GM12878 (cell line): ENCODE measurements around the gene C3orf20. TPM values are rescaled to one million over a fixed set of nuclear protein-coding genes. Genes with fewer than 3 reads are reported as not detected.

ENCODE experiments used
- ATAC-seq: fragments of 200-7000 bp; cut with Tn5 transposase; 3 replicates; pipeline ENCODE4 v1.9.1; 2020; ENCODE audit warnings: mild to moderate bottlenecking, moderate library complexity
- BruUV-seq: library from RNA; stranded (reverse); fragments of 400-500 nt; replicated peaks from 2 replicates; lab custom pipeline; 2021; lab: Mats Ljungman, UMichigan
- CTCF ChIA-PET: fragments of 300-600 bp; sonication (Branson Sonifier 250); formaldehyde crosslinking; extraction: SDS; loops from one replicate; lab custom pipeline; 2021; ENCODE audit warnings: inconsistent platforms; lab: Yijun Ruan, JAX
- POLR2A ChIA-PET: fragments of 350-600 bp; formaldehyde crosslinking; extraction: SDS; loops from one replicate; lab custom pipeline; 2021; ENCODE audit warnings: inconsistent platforms; lab: Charles Lee
- RAD21 ChIA-PET: fragments of 300-600 bp; sonication (Branson Sonifier 250); formaldehyde crosslinking; loops from one replicate; lab custom pipeline; 2023; ENCODE audit warnings: antibody characterized with exemption; ENCODE audit not compliant: unreplicated experiment; lab: Charles Lee
- SMC1A ChIA-PET: fragments of 300-600 bp; sonication (Branson Sonifier 250); formaldehyde crosslinking; loops from one replicate; lab custom pipeline; 2023; ENCODE audit not compliant: unreplicated experiment, uncharacterized antibody; lab: Charles Lee
- DNase-seq: peaks from one replicate; pipeline ENCODE4 v3.0.0-alpha.2; 2011; ENCODE audit warnings: low read depth, low spot score
- FAIRE-seq: peaks from 3 replicates; lab custom pipeline; 2011; peaks lifted over from hg19 to GRCh38; lab: Jason Lieb, UNC
- H2AFZ ChIP-seq: 2 replicates; pipeline ENCODE4 v1.6.0; 2011; ENCODE audit warnings: low read depth, low read length, control low read depth; ENCODE audit not compliant: control insufficient read depth
- H3K27ac ChIP-seq: 2 replicates; pipeline ENCODE4 v1.5.1; 2011; ENCODE audit warnings: control low read depth; ENCODE audit not compliant: control insufficient read depth, insufficient read depth
- H3K27me3 ChIP-seq, 2 experiments: replicated peaks in 1 of 2; 2 replicates each; pipeline versions ENCODE4 v1.6.0 to v1.6.1; 2011; ENCODE audit warnings: low read length in 1 of 2; ENCODE audit not compliant: control insufficient read depth in 2 of 2, insufficient read depth in 2 of 2
- H3K36me3 ChIP-seq, 2 experiments: 2 replicates each; pipeline ENCODE4 v1.5.1; 2011; ENCODE audit warnings: low read length in 1 of 2; ENCODE audit not compliant: control insufficient read depth in 2 of 2, insufficient read depth in 2 of 2
- H3K4me1 ChIP-seq: 2 replicates; pipeline ENCODE4 v1.6.1; 2011; ENCODE audit warnings: mild to moderate bottlenecking, low read length, moderate library complexity, mixed read lengths; ENCODE audit not compliant: control insufficient read depth, insufficient read depth
- H3K4me2 ChIP-seq: 2 replicates; pipeline ENCODE4 v1.6.0; 2011; ENCODE audit warnings: control low read depth; ENCODE audit not compliant: control insufficient read depth, insufficient read depth
- H3K4me3 ChIP-seq: fragments of 200-600 bp; sonication (generic); 2 replicates; pipeline ENCODE4 v1.5.1; 2016
- H3K79me2 ChIP-seq: 2 replicates; pipeline ENCODE4 v1.6.0; 2011; ENCODE audit warnings: low read length; ENCODE audit not compliant: control insufficient read depth, insufficient read depth
- H3K9ac ChIP-seq: 2 replicates; pipeline ENCODE4 v1.8.0; 2011; ENCODE audit warnings: low read length, control low read depth, mixed read lengths; ENCODE audit not compliant: control insufficient read depth, insufficient read depth
- H3K9me3 ChIP-seq: replicated peaks from 3 replicates; pipeline ENCODE4 v1.5.1; 2011; ENCODE audit warnings: mild to moderate bottlenecking, low read length; ENCODE audit not compliant: control insufficient read depth, insufficient read depth
- H4K20me1 ChIP-seq: 2 replicates; pipeline ENCODE4 v1.6.0; 2011; ENCODE audit not compliant: control insufficient read depth, insufficient read depth
- E2F4 ChIP-seq: IDR thresholded peaks from 2 replicates; pipeline ENCODE4 v1.6.1; 2012; ENCODE audit warnings: low read depth, low read length, improper control_type of control experiment
- FOS ChIP-seq: IDR thresholded peaks from 3 replicates; pipeline ENCODE4 v1.6.1; 2011; ENCODE audit warnings: borderline replicate concordance; ENCODE audit not compliant: insufficient read length; ENCODE audit errors: extremely low read depth
- HDGF ChIP-seq: fragments of 450-650 bp; IDR thresholded peaks from 2 replicates; pipeline ENCODE4 v1.6.1; 2016; ENCODE audit warnings: antibody characterized with exemption
- IKZF1 ChIP-seq: fragments of 450-650 bp; conservative IDR thresholded peaks from 2 replicates; pipeline ENCODE4 v1.6.1; 2017; ENCODE audit warnings: antibody characterized with exemption, mild to moderate bottlenecking
- KLF5 ChIP-seq: fragments of 450-650 bp; IDR thresholded peaks from 2 replicates; pipeline ENCODE4 v1.6.1; 2014; ENCODE audit warnings: mild to moderate bottlenecking; ENCODE audit not compliant: partially characterized antibody
- NBN ChIP-seq: fragments of 450-650 bp; IDR thresholded peaks from 2 replicates; pipeline ENCODE4 v1.6.1; 2016
- NFYB ChIP-seq: IDR thresholded peaks from 2 replicates; pipeline ENCODE4 v1.6.1; 2011; ENCODE audit warnings: low read depth, mild to moderate bottlenecking, low read length, improper control_type of control experiment, moderate library complexity; ENCODE audit not compliant: insufficient read depth
- RELA ChIP-seq: fragments of 450-650 bp; IDR thresholded peaks from 2 replicates; pipeline ENCODE4 v1.8.0; 2014; ENCODE audit warnings: borderline replicate concordance; ENCODE audit not compliant: partially characterized antibody
- STAT1 ChIP-seq: fragments of 450-650 bp; conservative IDR thresholded peaks from 2 replicates; pipeline ENCODE4 v1.6.1; 2014; ENCODE audit warnings: antibody characterized with exemption, mild to moderate bottlenecking
- TAF1 ChIP-seq: IDR thresholded peaks from 2 replicates; pipeline ENCODE4 v1.6.1; 2011; ENCODE audit warnings: mild to moderate bottlenecking, low read depth, low read length, borderline replicate concordance
- TARDBP ChIP-seq: IDR thresholded peaks from 2 replicates; pipeline ENCODE4 v1.6.1; 2016; ENCODE audit warnings: borderline replicate concordance
- TCF7 ChIP-seq: IDR thresholded peaks from 2 replicates; pipeline ENCODE4 v1.6.1; 2014; ENCODE audit warnings: antibody characterized with exemption, borderline replicate concordance
- ZBTB11 ChIP-seq: fragments of 450-650 bp; formaldehyde crosslinking; IDR thresholded peaks from 2 replicates; pipeline ENCODE4 v1.5.0; 2022; ENCODE audit warnings: mild to moderate bottlenecking, missing genetic modification characterization
- ZBTB40 ChIP-seq: fragments of 450-650 bp; IDR thresholded peaks from 2 replicates; pipeline ENCODE4 v1.6.1; 2016; ENCODE audit warnings: mild to moderate bottlenecking, moderate library complexity, borderline replicate concordance
- WGBS: methylation state at CpG from one replicate; pipeline ENCODE4 v1.1.6; 2016; ENCODE audit warnings: low lambda C conversion rate; ENCODE audit not compliant: insufficient replicate concordance, insufficient coverage; ENCODE audit errors: missing lambda C conversion rate; 5-methylcytosine and 5-hydroxymethylcytosine counted together
- in situ Hi-C: fragments of 300-500 bp; cut with MboI; formaldehyde crosslinking; loops from 9 replicates; pipeline ENCODE4 v1.14.3; 2018; ENCODE audit warnings: mixed read lengths
- intact Hi-C: fragments of 100-400 bp; cut with micrococcal nuclease; formaldehyde crosslinking; loops from one replicate; pipeline ENCODE4 v1.14.2; 2022; ENCODE audit not compliant: unreplicated experiment
- polyA plus RNA-seq, 11 experiments: library from polyadenylated mRNA; depleted of rRNA in 4 of 11; unstranded in 6 of 11; stranded (reverse) in 5 of 11; fragments of >200 nt; fragmentation: Nextera tagmentation in 4 of 11; fragmentation: Illumina TruSeq in 1 of 11; extraction: Ambion mirVana in 4 of 11; extraction: Trizol in 1 of 11; gene quantifications; 1 replicate in 1 of 11; 2 replicates in 10 of 11; pipeline versions ENCODE4 v1.2.1 to v1.2.3, GENCODE V29; 2011 to 2016; ENCODE audit warnings: inconsistent platforms in 2 of 11, missing spikeins in 2 of 11, low read depth in 1 of 11
- total RNA-seq, 4 experiments: library from RNA; depleted of rRNA in 3 of 4; stranded (reverse); fragments of >200 nt in 3 of 4; fragmentation: Illumina TruSeq in 1 of 4; extraction: Trizol in 1 of 4; gene quantifications; 2 replicates each; pipeline versions ENCODE4 v1.2.1 to v1.2.3, GENCODE V29; 2013 to 2021

Gene C3orf20
- total and polyA plus RNA-seq, 10 of the 15 experiments (the other 5 are each of a cell fraction or from before 2014, with no cell fraction given), result 0.05 to 2.9 (median 1.0) TPM

- TF ChIP-seq ZBTB40, result no peak
- no peak for TF ChIP-seq NFYB
- TF ChIP-seq, all 136 proteins: peak for 0
These were observed 66.6 kb downstream of the C3orf20 start (continued) for GRCh38 chr3:14741510-14741909.

- no peaks in the 10 kb centered on the region; the same call in 1 of the 3 replicates for H3K9me3 ChIP-seq
- FAIRE-seq, result no peak
- H3K4me3 ChIP-seq, result no peak overlapping the region
- in situ Hi-C loops (no loop called here), intact Hi-C loops (no loop called here)
- H3K9ac ChIP-seq, result no peak overlapping the region
- H3K36me3 ChIP-seq, result no peaks in the 10 kb centered on the region
- no peak for ATAC-seq
- H4K20me1 ChIP-seq, result no peaks in the 10 kb centered on the region
- SMC1A ChIA-PET, result no interaction called here
- H3K27ac ChIP-seq, result no peak overlapping the region
- CTCF ChIA-PET, result no interaction called here
- no peak overlapping the region for H2AFZ ChIP-seq
- no peak overlapping the region for H3K4me2 ChIP-seq
- BruUV-seq, result no TSS peak
- H3K79me2 ChIP-seq, result no peaks in the 10 kb centered on the region
- H3K4me1 ChIP-seq, result peaks cover 2% of the 10 kb centered on the region; the same call in 1 of the 2 replicates
- 24% methylated on average over 6 of the region's 6 CpGs for WGBS
- RAD21 ChIA-PET, result no interaction called here
- H3K27me3 ChIP-seq, result no peaks in the 10 kb centered on the region
- POLR2A ChIA-PET, result no interaction called here
- DNase-seq, result no peak
- TF ChIP-seq E2F4 (no peak), HDGF (no peak), FOS (no peak), IKZF1 (no peak), NBN (no peak), STAT1 (no peak), KLF5 (no peak), ZBTB11 (no peak), RELA (no peak), TAF1 (no peak), TARDBP (no peak), TCF7 (no peak)
These were observed 69.6 kb downstream of the C3orf20 start for GRCh38 chr3:14744556-14744955.
